Adrenal gland (tissue), 12 donors: ENCODE measurements around the gene OR10J1. TPM values are rescaled to one million over a fixed set of nuclear protein-coding genes. Genes with fewer than 3 reads are reported as not detected.

Experiments used
- DNase-seq, 7 donors: peaks; one replicate each; pipeline ENCODE4 v3.0.0-alpha.2; 2019 to 2020
- H3K27ac ChIP-seq, 5 donors: fragments of 200-600 bp; sonication (generic) in 4 of 5; 1 replicate in 3 of 5; 2 replicates in 2 of 5; pipeline versions ENCODE4 v1.5.1 to v1.8.0; 2016 to 2020; ENCODE audit warnings: mild to moderate bottlenecking in 1 of 5
- H3K27me3 ChIP-seq: fragments of 200-600 bp; 2 replicates; pipeline ENCODE4 v1.8.0; 2021
- H3K36me3 ChIP-seq, 2 donors: fragments of 200-600 bp; replicated peaks in 1 of 2; 1 replicate in 1 of 2; 2 replicates in 1 of 2; pipeline versions ENCODE4 v1.5.1 to v1.8.0; 2018 to 2022
- H3K4me1 ChIP-seq, 2 donors: fragments of 200-600 bp; replicated peaks in 1 of 2; 1 replicate in 1 of 2; 2 replicates in 1 of 2; pipeline versions ENCODE4 v1.5.1 to v1.8.0; 2018 to 2021
- H3K4me3 ChIP-seq, 4 donors: fragments of 200-600 bp; sonication (generic) in 3 of 4; one replicate each; pipeline ENCODE4 v1.5.1; 2016 to 2018
- H3K9me3 ChIP-seq, 3 donors: fragments of 200-600 bp; sonication (generic) in 1 of 3; replicated peaks in 1 of 3; 1 replicate in 2 of 3; 2 replicates in 1 of 3; pipeline versions ENCODE4 v1.5.1 to v1.8.0; 2016 to 2021
- CTCF ChIP-seq, 6 experiments: fragments of 450-650 bp in 4 of 6; fragments of 200-600 bp in 2 of 6; sonication (generic) in 1 of 6; IDR thresholded peaks; 1 replicate in 5 of 6; 2 replicates in 1 of 6; pipeline versions ENCODE4 v1.5.1 to v1.8.0; 2016 to 2021; ENCODE audit warnings: antibody characterized with exemption in 6 of 6, mild to moderate bottlenecking in 2 of 6, moderate library complexity in 1 of 6
- POLR2A ChIP-seq, 2 donors: fragments of 450-650 bp; IDR thresholded peaks; one replicate each; pipeline ENCODE4 v1.6.1; 2017; ENCODE audit warnings: antibody characterized with exemption in 2 of 2, mild to moderate bottlenecking in 2 of 2, moderate library complexity in 1 of 2
- WGBS, 4 donors: extraction: QIAGEN DNeasy Blood & Tissue Kit in 2 of 4; methylation state at CpG; one replicate each; pipeline versions ENCODE4 v1.1.5 to v1.1.7; 2013 to 2017; 5-methylcytosine and 5-hydroxymethylcytosine counted together
- intact Hi-C, 2 donors: fragments of 100-400 bp; cut with DNase I; formaldehyde crosslinking; loops; one replicate each; pipeline versions ENCODE4 v1.14.1 to v1.15.0; 2022 to 2023
- polyA plus RNA-seq, 3 donors: library from polyadenylated mRNA; stranded (reverse); fragments of 200-250 nt in 2 of 3; fragments of 350-450 nt in 1 of 3; fragmentation: Illumina TruSeq in 1 of 3; extraction: RNeasy Lipid Tissue Mini Kit (QIAGEN cat#74804) in 1 of 3; gene quantifications; one replicate each; pipeline ENCODE4 v1.2.3, GENCODE V29; 2013 to 2014
- total RNA-seq, 9 donors: library from RNA; depleted of rRNA in 4 of 9; stranded (reverse); fragments of >200 nt in 4 of 9; fragments of 120-200 nt in 1 of 9; fragmentation: NEBNext Ultra II Directional in 1 of 9; extraction: Animal tissue kit (Norgen Biotek cat#: 25700) in 1 of 9; gene quantifications; one replicate each; pipeline versions ENCODE4 v1.1.0 to v1.2.4, GENCODE V29; 2013 to 2023
- donor health status: healthy with polysubstance abuse.
- donor health status: Bipolar disorder and iron deficiency.
- donor health status: DM: yes; HTN: yes; CAD: no.
- donor health status: DM: no; HTN: no; CAD: no.
- donor health status: DM: no; HTN: no; CAD: no.
- donor health status: DM: yes; HTN: yes; CAD: no.

The OR10J1 gene
- total and polyA plus RNA-seq, 12 donors: not detected

GRCh38 chr1:159436469-159436868 lies 3.1 kb upstream of the OR10J1 start:
- Histone ChIP-seq H3K9me3 (no peaks in the 10 kb centered on the region), H3K4me1 (no peaks in the 10 kb centered on the region), H3K27ac (no peak overlapping the region), H3K27me3 (no peaks in the 10 kb centered on the region), H3K36me3 (no peaks in the 10 kb centered on the region), H3K4me3 (no peak overlapping the region)
- 32 to 69% (median 61%) methylated on average over 4 of the region's 4 CpGs for WGBS, 4 donors
- intact Hi-C loops: no loop called here
- TF ChIP-seq POLR2A (IDR thresholded peaks at IDR 0.05): no peak
- no peak for TF ChIP-seq CTCF (IDR thresholded peaks at IDR 0.05)
- no peak for DNase-seq

GRCh38 chr1:159441360-159441759 lies 1.8 kb downstream of the OR10J1 start:
- H3K9me3 ChIP-seq: no peaks in the 10 kb centered on the region
- H3K4me1 ChIP-seq: no peaks in the 10 kb centered on the region
- no peak for DNase-seq
- H3K36me3 ChIP-seq: no peaks in the 10 kb centered on the region
- intact Hi-C loops: no loop called here
- TF ChIP-seq POLR2A (IDR thresholded peaks at IDR 0.05): no peak
- TF ChIP-seq CTCF (IDR thresholded peaks at IDR 0.05): no peak
- no peak overlapping the region for H3K27ac ChIP-seq
- H3K4me3 ChIP-seq: no peak overlapping the region
- H3K27me3 ChIP-seq: no peaks in the 10 kb centered on the region

GRCh38 chr1:159442428-159442827 lies 2.9 kb downstream of the OR10J1 start:
- Histone ChIP-seq H3K9me3 (no peaks in the 10 kb centered on the region), H3K4me3 (no peak overlapping the region), H3K36me3 (no peaks in the 10 kb centered on the region), H3K4me1 (no peaks in the 10 kb centered on the region), H3K27me3 (no peaks in the 10 kb centered on the region), H3K27ac (no peak overlapping the region)
- DNase-seq: no peak
- 49 to 76% (median 58%) methylated on average over 2 of the region's 2 CpGs for WGBS, 4 donors
- intact Hi-C loops: no loop called here
- no peak for TF ChIP-seq CTCF (IDR thresholded peaks at IDR 0.05)
- no peak for TF ChIP-seq POLR2A (IDR thresholded peaks at IDR 0.05)

- H3K9me3 ChIP-seq: no peaks in the 10 kb centered on the region
- H3K4me3 ChIP-seq: no peak overlapping the region
- intact Hi-C loops: no loop called here
- H3K27ac ChIP-seq: no peak overlapping the region
- no peak for DNase-seq
- TF ChIP-seq POLR2A (IDR thresholded peaks at IDR 0.05) (no peak), CTCF (IDR thresholded peaks at IDR 0.05) (no peak)
- no peaks in the 10 kb centered on the region for H3K27me3 ChIP-seq
- H3K4me1 ChIP-seq: no peaks in the 10 kb centered on the region
- no peaks in the 10 kb centered on the region for H3K36me3 ChIP-seq
- 34 to 65% (median 51%) methylated on average over 4 of the region's 4 CpGs for WGBS, 4 donors
Observed at GRCh38 chr1:159443066-159443750, 3.7 kb downstream of the OR10J1 start.
